Type B pancreatic cell (in vitro differentiated cells): Measurements from ENCODE around the gene BABAM2. TPM values are rescaled to one million over a fixed set of nuclear protein-coding genes. Genes with fewer than 3 reads are reported as not detected.

Source experiments
- DNase-seq: peaks from one replicate; pipeline ENCODE4 v3.0.0; 2021; ENCODE audit warnings: mixed read lengths; ENCODE audit not compliant: unreplicated experiment; ENCODE audit errors: extremely low spot score
- H3K27ac Mint-ChIP-seq: 2 replicates; pipeline ENCODE4 v1.8.0; 2021; ENCODE audit warnings: mild to moderate bottlenecking, mixed read lengths
- H3K27me3 Mint-ChIP-seq: 2 replicates; pipeline ENCODE4 v1.8.0; 2021; ENCODE audit warnings: mixed read lengths
- H3K36me3 Mint-ChIP-seq: 2 replicates; pipeline ENCODE4 v1.8.0; 2021; ENCODE audit warnings: mixed read lengths
- H3K4me1 Mint-ChIP-seq: one replicate; pipeline ENCODE4 v1.8.0; 2021; ENCODE audit warnings: mixed read lengths; ENCODE audit not compliant: unreplicated experiment
- H3K4me3 Mint-ChIP-seq: 2 replicates; pipeline ENCODE4 v1.8.0; 2021; ENCODE audit warnings: mild to moderate bottlenecking, mixed read lengths
- H3K9me3 Mint-ChIP-seq: 2 replicates; pipeline ENCODE4 v1.8.0; 2021; ENCODE audit warnings: mixed read lengths
- total RNA-seq: library from RNA; stranded (reverse); gene quantifications from 2 replicates; pipeline ENCODE4 v1.2.1, GENCODE V29; 2021; ENCODE audit warnings: low replicate concordance
- TF ChIP-seq, protein P1 (sequence below): fragments of 200-600 bp; sonication (generic); conservative IDR thresholded peaks from 2 replicates; pipeline ENCODE4 v1.5.0; 2021; ENCODE audit warnings: antibody characterized with exemption, mild to moderate bottlenecking

BABAM2 gene
- total RNA-seq, 1 donor from 2014 or later = 30.4 TPM

DNA sequence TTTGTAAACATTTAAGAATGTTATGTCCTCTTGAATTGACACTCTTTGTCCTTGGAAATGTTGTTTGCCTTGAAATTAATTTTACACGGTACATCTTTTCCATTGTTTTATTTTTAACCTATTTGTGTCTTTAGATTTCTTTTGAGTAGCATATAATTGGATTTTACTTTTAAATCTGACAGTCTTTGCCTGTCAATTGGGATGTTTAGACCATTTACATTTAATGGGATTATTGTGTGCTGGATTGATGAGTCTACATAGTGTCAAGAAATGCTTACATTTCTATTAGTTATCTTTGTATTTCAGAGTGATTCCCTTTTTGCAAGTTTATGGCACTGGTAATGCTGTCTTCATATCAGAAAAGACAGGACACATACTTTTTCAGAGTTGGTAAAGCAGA is 61.5 kb downstream of the BABAM2 start:
- no peak for DNase-seq
- no peaks in the 10 kb centered on the region for H3K27me3 Mint-ChIP-seq
- H3K36me3 Mint-ChIP-seq = no peaks in the 10 kb centered on the region
- H3K9me3 Mint-ChIP-seq = no peaks in the 10 kb centered on the region
- no peak overlapping the region for H3K4me3 Mint-ChIP-seq
- TF ChIP-seq, protein P1, sequence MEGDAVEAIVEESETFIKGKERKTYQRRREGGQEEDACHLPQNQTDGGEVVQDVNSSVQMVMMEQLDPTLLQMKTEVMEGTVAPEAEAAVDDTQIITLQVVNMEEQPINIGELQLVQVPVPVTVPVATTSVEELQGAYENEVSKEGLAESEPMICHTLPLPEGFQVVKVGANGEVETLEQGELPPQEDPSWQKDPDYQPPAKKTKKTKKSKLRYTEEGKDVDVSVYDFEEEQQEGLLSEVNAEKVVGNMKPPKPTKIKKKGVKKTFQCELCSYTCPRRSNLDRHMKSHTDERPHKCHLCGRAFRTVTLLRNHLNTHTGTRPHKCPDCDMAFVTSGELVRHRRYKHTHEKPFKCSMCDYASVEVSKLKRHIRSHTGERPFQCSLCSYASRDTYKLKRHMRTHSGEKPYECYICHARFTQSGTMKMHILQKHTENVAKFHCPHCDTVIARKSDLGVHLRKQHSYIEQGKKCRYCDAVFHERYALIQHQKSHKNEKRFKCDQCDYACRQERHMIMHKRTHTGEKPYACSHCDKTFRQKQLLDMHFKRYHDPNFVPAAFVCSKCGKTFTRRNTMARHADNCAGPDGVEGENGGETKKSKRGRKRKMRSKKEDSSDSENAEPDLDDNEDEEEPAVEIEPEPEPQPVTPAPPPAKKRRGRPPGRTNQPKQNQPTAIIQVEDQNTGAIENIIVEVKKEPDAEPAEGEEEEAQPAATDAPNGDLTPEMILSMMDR = no peak
- no peak overlapping the region for H3K27ac Mint-ChIP-seq
- peaks cover 15% of the 10 kb centered on the region for H3K4me1 Mint-ChIP-seq

DNA sequence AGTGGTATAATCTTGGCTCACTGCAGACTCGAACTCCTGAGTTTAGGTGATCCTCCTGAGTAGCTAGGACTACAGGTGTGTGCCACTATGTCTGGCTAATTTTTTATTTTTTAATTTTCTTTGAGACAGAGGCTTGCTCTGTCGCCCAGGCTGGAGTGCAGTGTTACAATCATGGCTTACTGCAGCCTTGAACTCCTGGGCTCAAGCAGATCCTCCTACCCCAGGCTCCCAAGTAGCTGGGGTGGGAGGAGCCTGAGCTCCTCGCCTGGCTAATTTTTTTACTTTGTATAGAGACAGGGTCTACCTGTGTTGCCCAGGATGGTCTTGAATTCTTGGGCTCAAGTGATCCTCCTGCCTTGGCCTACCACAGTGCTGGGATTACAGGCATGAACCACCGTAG is 62.5 kb downstream of the BABAM2 start:
- no peaks in the 10 kb centered on the region for H3K27me3 Mint-ChIP-seq
- H3K27ac Mint-ChIP-seq = no peak overlapping the region
- DNase-seq = no peak
- no peaks in the 10 kb centered on the region for H3K36me3 Mint-ChIP-seq
- H3K4me3 Mint-ChIP-seq = no peak overlapping the region
- no peaks in the 10 kb centered on the region for H3K9me3 Mint-ChIP-seq
- TF ChIP-seq, protein P1 = no peak
- H3K4me1 Mint-ChIP-seq = peaks cover 15% of the 10 kb centered on the region

DNA sequence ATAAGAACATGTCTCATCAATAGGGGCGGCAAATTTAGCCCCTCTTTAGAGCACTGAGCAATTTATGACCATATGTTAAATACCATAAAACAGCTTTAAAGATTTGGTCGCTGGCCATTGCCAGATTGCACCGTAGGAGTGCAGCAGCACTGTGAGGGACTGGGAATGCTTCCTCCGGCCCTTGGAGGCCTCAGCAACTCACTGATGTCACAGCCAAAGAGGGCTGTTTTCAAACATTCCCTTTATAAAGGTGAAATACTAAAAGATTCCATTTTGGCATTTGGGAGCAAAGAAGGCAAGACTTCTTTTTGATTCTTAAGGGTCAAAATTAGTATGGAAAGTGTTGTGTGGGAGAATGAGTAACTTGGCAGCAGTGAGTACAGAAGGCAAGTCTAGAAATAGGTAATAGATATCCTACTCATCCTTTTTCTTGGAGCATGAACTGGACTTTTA is 63.7 kb downstream of the BABAM2 start:
- Mint-ChIP-seq H3K27ac (no peak overlapping the region), H3K27me3 (no peaks in the 10 kb centered on the region), H3K4me3 (no peak overlapping the region), H3K9me3 (no peaks in the 10 kb centered on the region), H3K4me1 (peaks cover 15% of the 10 kb centered on the region), H3K36me3 (no peaks in the 10 kb centered on the region)
- TF ChIP-seq, protein P1 = no peak
- no peak for DNase-seq

DNA sequence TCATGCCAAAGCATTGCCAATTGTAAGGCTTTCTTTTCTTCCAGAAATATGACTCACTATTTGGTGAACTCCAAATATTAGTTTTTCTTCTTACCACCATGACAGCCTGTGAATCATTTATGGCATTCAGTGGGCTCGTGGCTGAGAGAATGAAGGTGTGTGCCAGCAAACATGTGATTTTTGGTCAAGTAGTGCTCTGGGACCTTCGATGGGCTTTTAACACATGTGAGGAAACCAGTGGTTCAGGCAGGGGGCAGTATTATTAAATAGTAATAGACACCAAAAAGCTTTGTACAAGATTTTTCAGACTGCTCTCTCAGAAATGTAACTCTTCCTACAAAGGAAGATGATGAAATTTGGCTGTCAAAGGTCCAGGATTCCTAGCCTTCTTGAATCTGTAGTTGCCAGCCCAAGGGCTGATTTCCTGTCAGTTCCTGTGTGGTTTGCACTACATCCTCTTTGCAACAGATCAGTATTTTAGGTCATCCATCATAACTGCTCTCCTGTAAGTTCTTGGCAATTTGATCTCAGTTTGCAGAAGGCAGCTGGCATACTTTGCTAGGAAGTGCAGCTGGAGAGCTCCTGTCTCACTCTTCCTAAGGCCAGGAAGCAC is 64.3 kb downstream of the BABAM2 start:
- H3K9me3 Mint-ChIP-seq = no peaks in the 10 kb centered on the region
- H3K4me3 Mint-ChIP-seq = no peak overlapping the region
- no peak for DNase-seq
- H3K36me3 Mint-ChIP-seq = no peaks in the 10 kb centered on the region
- H3K27me3 Mint-ChIP-seq = no peaks in the 10 kb centered on the region
- H3K27ac Mint-ChIP-seq = no peak overlapping the region
- TF ChIP-seq, protein P1 = no peak
- H3K4me1 Mint-ChIP-seq = peaks cover 18% of the 10 kb centered on the region

DNA sequence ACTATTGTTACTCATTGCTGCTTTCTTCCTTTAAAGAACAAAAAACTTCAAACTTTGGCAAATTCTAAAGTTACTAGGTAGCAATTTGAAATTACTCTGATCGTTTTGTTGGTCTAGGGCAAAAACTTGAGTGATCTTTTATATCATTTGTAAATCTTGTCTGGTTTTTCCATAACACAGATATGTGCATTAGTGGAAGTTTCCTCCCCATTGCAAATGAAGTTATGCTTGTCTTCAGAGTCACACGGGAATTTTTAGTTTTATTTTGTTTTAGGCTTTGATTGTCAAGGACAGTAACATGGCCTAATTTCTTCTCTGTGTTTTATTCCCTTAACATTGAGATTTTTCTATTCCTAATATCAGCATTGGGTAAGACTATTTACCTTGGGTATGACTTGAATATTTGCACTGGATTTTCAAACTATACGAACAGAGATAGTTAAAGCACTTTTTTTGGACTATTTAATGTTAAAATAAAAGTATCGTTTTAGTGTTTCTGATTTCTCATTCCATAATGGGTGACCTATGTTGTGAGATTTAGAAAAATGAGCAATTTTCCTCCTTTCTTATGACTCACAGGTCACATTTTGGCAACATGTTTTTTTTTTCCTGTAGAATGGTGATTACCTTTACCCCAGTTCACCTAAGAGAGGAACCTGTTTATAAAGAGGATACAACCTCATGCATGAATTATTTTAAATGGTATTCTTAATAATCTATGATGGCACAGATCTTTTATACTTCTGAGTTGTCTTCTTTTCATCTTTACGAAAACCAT is 65.0 kb downstream of the BABAM2 start:
- no peak overlapping the region for H3K27ac Mint-ChIP-seq
- H3K4me3 Mint-ChIP-seq = no peak overlapping the region
- H3K36me3 Mint-ChIP-seq = no peaks in the 10 kb centered on the region
- no peak for DNase-seq
- no peaks in the 10 kb centered on the region for H3K27me3 Mint-ChIP-seq
- TF ChIP-seq, protein P1 = no peak
- peaks cover 18% of the 10 kb centered on the region for H3K4me1 Mint-ChIP-seq
- no peaks in the 10 kb centered on the region for H3K9me3 Mint-ChIP-seq
